Posterior cingulate gyrus (tissue), 11 donors: ENCODE data around the gene SLC25A24.
"Not testable (repeated sequence)": the region's sequence is repeated elsewhere in the genome, so short reads cannot be mapped to it uniquely, and the experiment has no call there.

Experiments used
- DNase-seq, 10 donors: peaks; one replicate each; pipeline versions ENCODE4 v3.0.0 to v3.0.0-alpha.2; 2020 to 2021; ENCODE audit warnings: mixed read lengths in 3 of 10
- intact Hi-C: fragments of 100-400 bp; cut with DNase I; formaldehyde crosslinking; loops from one replicate; pipeline ENCODE4 v1.15.1; 2023

Gene SLC25A24

DNA sequence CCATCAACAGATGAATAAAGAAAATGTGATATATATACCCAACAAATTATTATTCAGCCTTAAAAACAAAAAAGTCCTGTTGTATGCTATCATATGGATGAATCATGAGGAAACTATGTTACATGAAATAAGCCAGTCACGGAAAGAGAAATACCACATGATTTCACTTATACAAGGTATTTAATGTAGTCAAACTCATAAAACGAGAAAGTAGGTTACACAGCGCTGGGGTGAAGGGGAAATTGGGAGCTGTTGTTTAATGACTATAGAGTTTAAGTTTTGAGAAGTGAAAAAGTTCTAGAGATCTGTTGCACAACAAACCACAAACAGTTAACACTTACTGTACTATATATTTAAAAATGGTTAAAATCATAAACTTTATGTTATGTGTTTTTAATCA, 58.5 kb downstream of the SLC25A24 start:
- intact Hi-C loops, result no loop called here
- no peak for DNase-seq

DNA sequence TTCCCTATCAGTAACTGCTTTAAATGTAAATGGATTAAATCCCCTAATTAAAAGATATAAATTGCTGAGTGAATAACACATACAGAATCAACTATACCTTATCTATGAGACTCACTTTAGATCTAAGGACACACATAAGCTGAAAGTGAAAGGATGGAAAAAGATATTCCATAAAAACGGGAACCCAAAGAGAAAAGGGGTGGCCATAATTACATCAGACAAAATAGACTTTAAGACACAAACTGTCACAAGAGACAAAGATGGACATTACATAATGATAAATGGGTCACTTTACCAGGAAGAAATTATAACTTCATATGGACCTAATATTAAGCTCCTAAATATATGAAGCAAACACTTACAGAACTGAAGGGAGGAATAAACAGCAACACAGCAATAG, 59.2 kb downstream of the SLC25A24 start:
- no peak for DNase-seq
- intact Hi-C loops, result no loop called here

DNA sequence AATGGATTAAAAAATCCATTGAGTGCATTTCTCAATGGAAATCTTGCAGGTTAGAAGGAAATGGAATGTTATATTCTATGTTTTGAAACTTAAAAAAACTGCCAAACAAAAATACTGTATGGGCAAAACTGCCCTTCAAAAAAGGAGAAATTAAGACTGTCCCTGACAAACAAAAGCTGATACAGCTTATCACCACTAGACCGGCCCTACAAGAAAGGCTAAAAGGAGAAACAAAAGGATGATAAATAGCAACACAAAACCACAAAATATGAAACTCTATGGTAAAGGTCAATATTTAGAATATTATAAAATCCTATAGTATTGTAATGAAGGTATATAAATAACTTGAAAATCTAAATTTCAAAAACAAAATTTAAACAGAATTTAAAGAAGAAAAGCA, 60.0 kb downstream of the SLC25A24 start:
- DNase-seq, result no peak
- intact Hi-C loops, result no loop called here

DNA sequence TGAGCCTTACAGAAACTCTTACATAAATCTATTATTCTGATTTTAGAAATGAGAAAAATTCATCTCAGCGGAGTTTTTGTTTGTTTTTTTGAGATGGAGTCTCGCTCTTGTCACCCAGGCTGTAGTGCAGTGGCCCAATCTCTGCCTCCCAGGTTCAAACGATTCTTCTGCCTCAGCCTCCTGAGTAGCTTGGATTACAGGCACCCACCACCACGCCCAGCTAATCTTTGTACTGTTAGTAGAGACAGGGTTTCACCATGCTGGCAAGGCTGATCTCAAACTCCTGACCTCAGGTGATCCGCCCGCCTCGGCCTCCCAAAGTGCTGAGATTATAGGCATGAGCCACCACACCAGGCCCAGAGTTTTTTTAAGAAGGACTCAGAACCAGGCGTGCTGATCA, 60.6 kb downstream of the SLC25A24 start:
- intact Hi-C loops, DNase-seq: not testable (repeated sequence)

DNA sequence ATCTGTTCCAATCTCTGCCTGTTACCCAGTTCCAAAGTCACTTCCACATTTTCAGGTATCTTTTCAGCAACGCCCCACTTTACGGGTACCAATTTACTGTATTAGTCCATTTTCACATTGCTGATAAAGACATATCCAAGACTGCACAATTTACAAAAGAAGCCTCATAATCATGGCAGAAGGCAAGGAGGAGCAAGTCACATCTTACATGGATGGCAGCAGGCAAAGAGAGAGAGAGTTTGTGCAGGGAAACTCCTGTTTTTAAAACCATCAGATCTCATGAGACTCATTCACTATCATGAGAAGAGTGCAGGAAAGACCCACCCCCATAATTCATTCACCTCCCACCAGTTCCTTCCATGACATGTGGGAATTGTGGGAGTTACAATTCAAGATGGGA, 67.0 kb downstream of the SLC25A24 start:
- DNase-seq, intact Hi-C loops: not testable (repeated sequence)

DNA sequence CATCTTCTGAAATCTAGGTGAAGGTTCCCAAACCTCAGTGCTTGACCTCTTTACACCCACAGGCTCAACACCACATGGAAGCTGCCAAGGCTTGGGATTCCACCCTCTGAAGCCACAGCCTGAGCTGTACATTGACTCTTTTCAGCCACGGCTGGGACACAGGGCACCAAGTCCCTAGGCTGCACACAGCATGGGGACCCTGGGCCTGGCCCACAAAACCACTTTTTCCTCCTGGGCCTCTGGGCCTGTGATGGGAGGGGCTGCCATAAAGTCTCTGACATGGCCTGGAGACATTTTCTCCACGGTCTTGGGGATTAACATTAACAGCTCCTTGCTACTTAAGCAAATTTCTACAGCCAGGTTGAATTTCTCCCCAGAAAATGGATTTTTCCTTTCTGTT, 67.8 kb downstream of the SLC25A24 start:
- intact Hi-C loops, DNase-seq: not testable (repeated sequence)

DNA sequence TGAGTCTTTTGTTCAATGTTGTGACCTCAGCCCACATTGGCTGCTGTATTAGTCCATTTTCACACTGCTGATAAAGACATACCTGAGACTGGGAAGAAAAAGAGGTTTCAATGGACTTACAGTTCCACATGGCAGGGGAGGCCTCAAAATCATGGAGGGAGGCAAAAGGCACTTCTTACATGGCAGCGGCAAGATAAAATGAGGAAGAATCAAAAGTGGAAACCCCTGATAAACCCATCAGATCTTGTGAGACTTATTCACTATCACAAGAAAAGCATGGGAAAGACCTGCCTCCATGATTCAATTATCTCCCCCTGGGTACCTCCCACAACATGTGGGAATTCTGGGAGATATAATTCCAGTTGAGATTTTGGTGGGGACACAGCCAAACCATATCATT, 68.9 kb downstream of the SLC25A24 start:
- DNase-seq, intact Hi-C loops: not testable (repeated sequence)

DNA sequence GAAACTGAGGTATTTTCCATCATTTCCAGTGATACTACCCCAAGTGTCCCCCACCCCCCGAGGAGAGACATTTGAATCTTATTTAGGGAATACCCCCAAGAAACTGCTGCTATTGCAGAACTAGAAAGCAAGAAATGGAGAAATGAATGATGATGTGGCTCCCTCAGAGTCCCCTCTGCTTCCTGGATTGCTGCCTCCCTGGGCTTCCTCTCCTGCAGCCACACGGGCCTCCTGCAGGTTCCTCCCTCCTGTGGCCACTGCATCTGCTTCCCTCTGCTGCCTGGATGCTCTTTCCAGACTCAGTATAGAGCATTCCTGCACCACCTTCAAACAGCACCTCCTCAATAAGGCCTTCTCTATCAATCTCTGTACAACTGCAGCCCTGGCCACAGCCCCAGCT, 69.3 kb downstream of the SLC25A24 start:
- intact Hi-C loops, result no loop called here
- no peak for DNase-seq

DNA sequence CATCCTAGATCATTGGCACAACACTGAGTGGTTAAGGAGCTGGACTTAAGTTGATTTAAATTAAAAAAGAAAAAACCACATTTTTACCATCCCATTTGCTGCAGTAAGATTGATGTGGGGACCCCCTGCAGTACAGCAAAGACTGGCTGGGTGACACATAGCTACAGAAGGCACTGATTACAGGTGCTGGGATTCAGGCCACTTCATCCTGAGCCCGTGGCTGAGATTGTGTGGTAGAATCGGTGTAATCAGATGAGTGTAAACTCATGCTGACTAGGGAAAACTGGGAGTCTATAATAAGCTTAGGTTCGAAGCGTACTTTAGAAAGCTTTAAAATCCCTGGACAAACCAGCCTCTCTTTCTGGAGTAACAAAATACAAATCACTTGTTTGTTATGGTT, 70.1 kb downstream of the SLC25A24 start:
- intact Hi-C loops, result no loop called here
- DNase-seq, result no peak

DNA sequence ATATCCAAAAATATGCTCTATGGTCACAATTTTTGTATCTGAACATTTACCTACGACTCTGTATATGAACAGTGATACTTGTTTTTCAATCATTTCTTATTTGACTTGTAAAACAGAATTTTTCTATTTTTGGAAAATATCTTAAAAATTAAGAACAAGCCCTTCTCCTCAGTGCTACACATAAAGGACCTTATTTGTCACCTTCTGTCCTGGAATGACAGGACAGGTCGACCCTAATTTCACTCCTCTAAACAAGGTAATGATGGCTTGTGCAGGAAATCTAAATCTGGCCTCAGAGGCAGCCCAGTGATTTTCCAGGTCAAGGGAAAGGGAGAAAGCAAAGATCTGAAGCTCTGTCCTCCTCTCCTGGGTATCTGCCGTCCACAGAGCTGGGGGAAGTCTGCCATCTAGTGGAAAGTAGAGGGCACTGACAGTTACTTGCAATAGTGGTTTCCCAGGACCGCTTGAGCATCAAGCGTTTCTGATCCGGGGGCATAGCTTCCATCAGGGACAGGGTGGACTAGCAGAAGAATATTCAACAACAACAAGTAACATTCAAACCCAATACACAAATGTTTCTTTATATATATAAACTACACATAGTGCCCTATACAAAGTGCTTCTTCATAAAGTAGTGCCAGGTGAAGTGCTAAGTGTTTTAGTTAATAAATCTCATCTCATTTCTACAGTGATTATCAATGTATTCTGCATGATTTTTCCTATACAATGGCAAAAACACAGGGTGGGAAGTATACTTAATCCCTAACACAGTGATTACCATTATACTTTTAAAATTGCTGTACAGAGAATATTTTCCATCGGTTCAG, 74.6 kb downstream of the SLC25A24 start:
- peak; percentile 32 to 93 (median 64) for DNase-seq
- intact Hi-C loops, result loop anchor here (1.0 kb wide), 1 partner anchor 343 kb away; no protein-coding TSS in a partner anchor

DNA sequence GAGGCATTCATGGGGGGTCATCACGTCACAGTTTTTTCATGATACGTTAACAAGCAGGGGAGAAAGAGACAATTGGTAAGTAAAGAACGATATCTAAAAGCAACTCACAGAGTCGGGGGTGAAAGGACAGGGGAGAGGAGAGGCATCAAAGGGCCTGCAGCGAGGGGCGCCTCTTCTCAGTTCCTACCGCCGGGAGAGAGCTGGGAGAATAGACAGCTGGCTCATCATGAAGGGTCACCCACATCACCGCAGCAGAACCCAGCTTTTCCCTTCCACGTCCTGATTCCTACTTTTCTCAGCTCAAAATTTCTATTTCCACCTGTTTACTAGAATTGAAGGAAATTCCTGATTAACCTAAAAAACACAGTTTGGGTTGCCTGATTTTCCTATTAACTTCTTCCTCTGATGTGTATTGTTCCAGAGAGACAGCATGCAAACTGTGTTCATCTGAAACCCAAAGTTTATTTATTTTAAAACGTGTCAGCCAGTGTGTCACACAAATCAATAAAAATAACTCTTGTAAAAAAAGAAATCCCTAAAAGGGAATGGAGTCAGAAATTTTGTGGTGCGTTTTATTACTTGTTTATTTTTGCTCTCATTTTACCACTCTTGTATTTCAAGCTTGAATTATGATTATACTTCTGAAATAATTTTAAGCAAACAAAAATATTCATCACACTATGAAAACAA, 75.4 kb downstream of the SLC25A24 start:
- DNase-seq, result peak in 1 of 10 donors; percentile 64
- intact Hi-C loops, result loop anchor here (1.0 kb wide), 1 partner anchor 342 kb away; no protein-coding TSS in a partner anchor

DNA sequence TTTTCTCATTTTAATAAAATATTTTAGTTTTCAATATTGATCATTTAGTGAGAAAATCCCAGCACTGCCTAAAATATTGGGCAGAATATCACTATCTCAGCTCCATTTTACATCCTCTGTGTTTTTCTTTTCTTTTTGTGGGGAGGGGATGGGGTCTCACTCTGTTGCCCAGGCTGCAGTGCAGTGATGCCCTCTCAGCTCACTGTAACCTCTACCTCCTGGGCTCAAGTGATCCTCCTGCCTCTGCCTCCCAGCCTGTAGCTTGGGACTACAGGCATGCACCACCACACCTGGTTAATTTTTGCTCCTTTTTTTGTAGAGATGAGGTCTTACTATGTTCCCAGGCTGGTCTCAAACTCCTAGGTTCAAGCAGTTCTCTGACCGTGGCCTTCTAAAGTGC, 76.1 kb downstream of the SLC25A24 start:
- intact Hi-C loops, result no loop called here
- DNase-seq, result no peak

DNA sequence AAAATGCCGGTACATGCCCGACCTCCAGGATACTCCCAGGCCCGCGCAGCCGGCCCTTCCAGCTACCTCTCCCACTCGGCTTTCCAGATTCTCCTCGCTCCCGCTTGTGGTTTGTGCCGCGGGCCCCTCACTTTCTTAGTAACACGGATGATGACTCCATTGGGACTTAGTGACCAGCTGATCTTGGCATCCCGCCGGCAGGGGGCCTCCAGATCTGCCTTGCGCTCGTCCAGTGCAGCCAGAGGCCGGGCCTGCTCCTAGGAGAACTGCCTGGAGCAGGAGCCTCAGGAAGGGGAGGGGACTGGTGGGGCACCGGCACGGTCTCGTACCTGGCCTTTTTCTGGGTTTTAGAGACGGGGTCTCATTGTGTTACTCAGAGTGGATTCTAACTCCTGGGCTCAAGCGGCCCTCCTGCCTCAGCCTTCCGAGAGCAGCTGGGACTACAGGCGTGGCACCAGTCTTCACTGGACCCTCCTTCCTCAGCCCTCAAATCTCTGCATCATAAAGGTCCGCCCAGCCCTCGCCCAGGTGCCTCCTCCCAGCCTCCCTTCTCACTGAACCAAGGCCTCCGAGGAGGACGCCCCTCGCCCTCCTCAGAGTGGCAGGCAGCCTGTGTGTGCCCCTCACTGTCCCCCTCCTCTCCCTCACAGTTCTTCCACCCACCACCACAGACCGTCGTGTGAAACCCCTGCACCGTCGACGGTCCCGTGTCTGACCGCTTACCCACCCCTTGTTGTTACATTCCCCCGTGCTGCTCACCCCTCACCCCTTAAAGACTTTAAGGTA, 78.6 kb downstream of the SLC25A24 start:
- peak in 2 of 10 donors; percentile 54 to 78 for DNase-seq
- intact Hi-C loops, result no loop called here

DNA sequence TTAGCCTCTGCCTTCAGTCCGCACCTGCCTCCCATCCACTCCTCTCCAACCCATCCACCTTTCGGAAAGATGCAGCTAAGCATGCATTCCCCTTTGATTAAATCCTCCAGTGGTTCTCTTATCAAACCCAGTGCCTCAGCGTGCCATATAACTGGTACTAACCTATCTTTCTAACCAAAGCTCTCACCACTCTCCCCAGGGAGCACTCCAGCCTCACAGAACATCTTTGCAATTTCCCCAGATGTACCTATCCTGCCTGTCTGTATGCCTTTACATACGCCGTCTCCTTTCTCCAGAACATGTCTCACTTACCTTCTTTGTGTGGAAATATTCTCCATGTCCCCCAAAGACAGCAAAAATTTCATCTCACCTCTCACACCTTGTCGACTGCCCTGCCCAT, 80.0 kb downstream of the SLC25A24 start:
- DNase-seq, result no peak
- intact Hi-C loops, result no loop called here

DNA sequence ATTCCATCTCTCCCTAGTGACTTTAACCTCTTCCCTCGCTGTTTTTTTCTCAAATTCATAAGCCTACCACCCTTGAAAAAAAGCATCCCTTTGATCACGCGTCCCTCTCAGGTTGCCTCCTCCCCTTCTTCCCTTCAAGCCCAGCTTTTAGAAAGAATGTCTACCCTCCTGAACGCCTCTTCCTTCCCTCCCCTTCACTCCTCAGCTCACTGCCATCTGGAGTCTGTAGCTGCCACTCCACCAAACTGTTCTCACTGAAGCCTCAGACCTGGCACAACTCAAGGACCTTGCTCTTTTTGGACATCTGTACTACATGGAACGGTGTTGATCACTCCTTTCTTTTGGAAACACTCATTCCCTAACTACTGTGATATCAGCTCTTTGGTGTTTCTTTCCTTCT, 80.6 kb downstream of the SLC25A24 start:
- intact Hi-C loops, result no loop called here

DNA sequence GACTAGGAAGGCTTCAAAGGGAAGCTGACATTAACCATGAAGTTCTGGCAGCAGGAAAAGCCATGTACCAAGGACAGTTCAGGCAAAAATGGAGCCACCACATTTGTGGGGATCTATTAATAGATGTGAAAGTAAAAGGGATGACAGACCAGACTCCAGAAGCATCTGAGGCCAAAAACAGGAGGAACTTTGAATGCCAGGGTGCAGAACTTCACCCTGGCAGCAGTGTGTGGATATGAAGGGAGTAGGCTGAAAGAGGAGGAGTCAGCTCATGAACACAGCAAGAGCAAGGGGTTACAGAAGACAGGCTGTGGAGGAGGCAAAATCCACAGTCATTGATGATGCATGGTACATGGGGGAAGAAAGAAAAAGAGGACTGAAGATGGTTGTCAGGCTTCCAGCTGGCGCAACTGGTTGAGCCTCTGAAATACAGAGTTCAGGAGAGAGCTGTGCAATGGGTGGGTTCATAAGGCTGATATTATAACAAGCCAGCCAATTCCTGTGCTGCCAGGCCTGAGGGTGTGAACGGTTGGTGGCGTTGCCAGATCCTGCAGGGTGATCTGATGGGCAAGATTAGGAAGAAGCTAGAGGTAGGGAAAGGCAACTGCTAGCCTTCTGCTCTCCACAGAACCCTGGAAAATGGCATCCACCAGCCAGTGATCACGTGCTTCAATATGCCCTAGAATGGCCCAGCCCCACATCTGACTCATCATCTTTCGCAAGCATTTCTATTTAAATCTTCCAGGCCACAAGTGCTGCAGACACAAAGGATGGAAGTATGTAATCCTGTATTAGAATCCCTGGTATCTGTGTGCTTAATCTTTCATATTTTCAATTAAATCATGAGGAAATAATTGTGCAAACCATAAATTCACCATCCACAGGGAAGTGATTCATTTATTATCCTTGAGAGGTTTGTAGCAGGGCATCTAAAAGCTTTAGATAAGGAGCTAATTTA, 81.9 kb downstream of the SLC25A24 start:
- peak in 1 of 10 donors; percentile 62 for DNase-seq
- intact Hi-C loops, result no loop called here

More for the DNA sequence above, 80.6 kb downstream of the SLC25A24 start:
- DNase-seq, result no peak

DNA sequence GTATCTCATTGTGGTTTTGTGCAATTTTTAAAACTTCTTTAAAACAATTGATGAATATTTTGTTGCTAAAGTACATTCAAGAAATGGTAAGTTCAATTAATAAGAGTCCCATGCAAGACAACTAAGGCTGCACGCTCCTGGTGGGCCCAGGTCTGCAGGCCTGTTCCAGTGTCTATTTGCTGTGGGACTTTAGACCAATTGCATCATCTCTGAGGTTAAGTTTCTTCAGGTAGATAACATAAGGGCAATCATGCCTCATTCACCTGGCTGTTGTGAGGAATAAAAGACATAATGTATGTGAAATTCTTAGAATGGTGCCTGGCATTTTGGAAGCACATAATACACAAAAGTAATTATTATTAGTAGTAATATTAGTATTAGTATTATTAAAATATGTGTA, 82.9 kb downstream of the SLC25A24 start:
- intact Hi-C loops, result no loop called here
- DNase-seq, result no peak

DNA sequence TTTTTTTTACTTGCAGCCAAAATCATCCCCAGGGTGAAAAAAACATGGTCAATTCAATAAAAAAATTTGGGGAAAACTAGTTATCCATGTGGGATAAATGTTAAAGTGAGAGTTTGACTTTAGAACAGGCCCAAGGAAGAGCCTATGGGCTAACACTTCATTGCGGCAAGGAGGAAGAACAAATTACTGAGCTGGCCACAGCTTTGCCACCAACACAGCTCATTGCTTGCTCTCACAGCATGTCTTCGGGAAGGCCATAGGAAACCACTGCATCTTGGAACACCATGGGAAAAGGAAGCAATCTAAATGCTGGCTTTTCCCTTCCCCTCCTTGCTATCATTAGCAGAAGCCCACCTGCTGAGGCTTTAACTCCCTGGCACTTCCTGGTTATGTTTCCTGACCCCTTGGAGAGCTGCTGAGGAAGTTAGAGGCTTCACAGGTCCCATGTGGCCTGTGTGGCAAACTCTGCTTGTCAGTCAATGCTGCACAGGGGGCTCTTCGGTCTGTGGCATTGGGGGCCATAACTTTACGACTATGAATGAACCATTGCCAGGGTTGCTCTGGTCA, 86.0 kb downstream of the SLC25A24 start:
- no peak for DNase-seq
- intact Hi-C loops, result no loop called here

DNA sequence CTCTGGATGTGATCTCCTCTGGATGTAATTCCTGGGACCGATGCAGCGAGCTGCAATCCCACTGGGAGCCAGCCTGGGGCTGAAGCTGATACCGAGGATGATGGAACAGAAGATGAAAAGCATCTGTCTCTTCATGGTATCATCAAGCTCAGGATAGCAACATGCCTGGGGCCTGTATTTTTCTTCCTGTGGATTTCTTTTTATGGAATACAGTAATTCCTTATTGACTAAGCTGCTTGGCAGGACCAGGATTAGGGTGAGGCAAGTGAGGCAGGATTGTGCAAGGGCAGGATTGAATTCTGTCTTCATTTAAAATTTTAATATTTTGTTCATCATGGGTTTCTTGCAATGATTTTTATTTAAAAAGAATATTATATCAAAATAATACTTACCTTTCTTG, 86.6 kb downstream of the SLC25A24 start:
- intact Hi-C loops, result no loop called here
- no peak for DNase-seq
